GM19467 (cell line): ENCODE results near the gene SLC44A5.
"Not testable (repeated sequence)": the region's sequence is repeated elsewhere in the genome, so short reads cannot be mapped to it uniquely, and the experiment has no call there.

Source experiments
- ATAC-seq: cut with Tn5 transposase; IDR thresholded peaks from one replicate; pipeline ENCODE4 v1.9.1; 2021; ENCODE audit warnings: mild to moderate bottlenecking, moderate library complexity; ENCODE audit not compliant: unreplicated experiment

SLC44A5 gene

GRCh38 chr1:75203415-75204277 lies 407.3 kb downstream of the SLC44A5 start:
- ATAC-seq: peak; percentile 89

- no peak for ATAC-seq
Measured at GRCh38 chr1:75202751-75203150, 408.2 kb downstream of the SLC44A5 start.

GRCh38 chr1:75198761-75199160 lies 412.2 kb downstream of the SLC44A5 start:
- no peak for ATAC-seq

DNA sequence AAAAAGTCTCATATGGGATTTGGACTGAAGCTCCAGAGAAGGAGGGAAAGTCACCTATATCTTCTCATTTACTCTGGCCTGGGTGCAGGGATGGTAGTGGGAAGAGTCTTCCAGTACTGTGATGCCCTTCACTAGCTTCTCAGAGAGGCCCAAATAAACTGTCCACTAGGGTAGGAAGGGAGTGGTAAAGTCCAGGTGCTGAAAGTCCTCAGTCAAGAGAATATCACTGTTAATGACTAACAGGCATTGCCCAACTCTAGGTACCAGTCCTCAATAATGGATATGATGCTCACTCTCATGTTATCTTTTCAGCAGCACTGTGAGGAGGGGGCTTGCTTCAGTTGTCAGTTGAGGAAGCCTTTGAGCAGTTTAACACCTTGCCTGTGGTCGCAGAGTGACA lies 412.8 kb downstream of the SLC44A5 start:
- no peak for ATAC-seq

GRCh38 chr1:75188892-75189291 lies 422.0 kb downstream of the SLC44A5 start:
- ATAC-seq: no peak

GRCh38 chr1:75181214-75181955 lies 429.5 kb downstream of the SLC44A5 start:
- ATAC-seq: not testable (repeated sequence)

- no peak for ATAC-seq
Measured at GRCh38 chr1:75174031-75174760, 436.7 kb downstream of the SLC44A5 start.

GRCh38 chr1:75172556-75172955 lies 438.4 kb downstream of the SLC44A5 start:
- no peak for ATAC-seq

- ATAC-seq: no peak
Measured at GRCh38 chr1:75171876-75172275, 439.0 kb downstream of the SLC44A5 start.

- no peak for ATAC-seq
Measured at GRCh38 chr1:75170981-75171380, 439.9 kb downstream of the SLC44A5 start.

GRCh38 chr1:75170011-75170410 lies 440.9 kb downstream of the SLC44A5 start:
- no peak for ATAC-seq

GRCh38 chr1:75166821-75167220 lies 444.1 kb downstream of the SLC44A5 start:
- ATAC-seq: no peak

DNA sequence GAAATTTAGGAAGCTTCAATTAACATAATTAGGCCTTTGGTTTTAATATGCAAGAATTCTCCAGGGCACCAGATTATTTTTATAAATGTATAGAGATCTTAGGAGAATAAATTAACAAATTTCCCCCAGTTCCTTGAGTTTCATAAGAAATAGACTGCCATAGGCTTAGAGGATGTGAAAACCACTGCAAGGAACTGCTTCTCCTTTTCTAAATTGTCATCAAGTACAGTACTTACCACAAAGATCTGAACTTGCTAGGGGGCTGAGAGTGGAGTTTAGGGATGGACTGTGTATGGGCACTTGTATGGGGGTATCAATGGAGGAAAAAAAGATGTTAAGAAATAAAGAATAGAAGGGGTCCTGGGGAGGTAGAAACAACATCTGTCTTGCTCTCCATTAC lies 445.6 kb downstream of the SLC44A5 start:
- no peak for ATAC-seq

DNA sequence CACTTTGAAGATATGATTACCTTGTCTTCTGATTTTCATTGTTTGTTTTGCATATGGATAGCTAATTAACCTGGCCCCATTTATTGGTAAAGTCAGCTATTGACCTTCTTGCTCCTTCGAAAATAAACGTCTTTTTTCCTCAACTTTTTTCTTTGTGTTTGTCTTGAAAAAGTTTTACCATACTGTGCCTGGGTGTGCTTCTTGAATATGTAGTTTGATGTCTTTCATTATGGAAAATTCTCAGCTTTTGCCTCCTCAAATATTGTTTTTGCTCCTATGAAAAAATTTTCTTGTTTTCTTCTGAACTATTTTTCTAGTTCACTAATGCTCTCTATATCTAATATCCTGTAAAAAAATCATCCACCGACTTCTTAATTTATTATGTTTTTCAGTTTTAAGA lies 451.8 kb downstream of the SLC44A5 start:
- no peak for ATAC-seq
